Neural crest cell (in vitro differentiated cells): Measurements from ENCODE around the gene AGBL5. TPM values are rescaled to one million over a fixed set of nuclear protein-coding genes. Genes with fewer than 3 reads are reported as not detected.
"Not testable (repeated sequence)": the region's sequence is repeated elsewhere in the genome, so short reads cannot be mapped to it uniquely, and the experiment has no call there.

Experiments
- DNase-seq: peaks from one replicate; pipeline ENCODE4 v3.0.0; 2021; ENCODE audit warnings: low read depth, mixed read lengths, low spot score
- H3K27ac Mint-ChIP-seq: one replicate; pipeline ENCODE4 v1.8.0; 2021; ENCODE audit warnings: mild to moderate bottlenecking, mixed read lengths; ENCODE audit not compliant: unreplicated experiment
- H3K27me3 Mint-ChIP-seq: 2 replicates; pipeline ENCODE4 v1.8.0; 2021; ENCODE audit warnings: low read depth, mild to moderate bottlenecking, mixed read lengths
- H3K36me3 Mint-ChIP-seq: 2 replicates; pipeline ENCODE4 v1.8.0; 2021; ENCODE audit warnings: low read depth, mild to moderate bottlenecking, mixed read lengths
- H3K4me1 Mint-ChIP-seq: 2 replicates; pipeline ENCODE4 v1.8.0; 2021; ENCODE audit warnings: mixed read lengths
- H3K4me3 Mint-ChIP-seq: one replicate; pipeline ENCODE4 v1.8.0; 2021; ENCODE audit warnings: mild to moderate bottlenecking, mixed read lengths
- H3K9me3 Mint-ChIP-seq: 2 replicates; pipeline ENCODE4 v1.8.0; 2021; ENCODE audit warnings: mixed read lengths
- total RNA-seq: library from RNA; stranded (reverse); gene quantifications from 2 replicates; pipeline ENCODE4 v1.2.1, GENCODE V29; 2021
- TF ChIP-seq, protein P1 (sequence below): fragments of 200-600 bp; sonication (generic); conservative IDR thresholded peaks from 2 replicates; pipeline ENCODE4 v1.5.0; 2021; ENCODE audit warnings: antibody characterized with exemption, mild to moderate bottlenecking

The AGBL5 gene
- total RNA-seq, 1 donor from 2014 or later, result 67.2 TPM

DNA sequence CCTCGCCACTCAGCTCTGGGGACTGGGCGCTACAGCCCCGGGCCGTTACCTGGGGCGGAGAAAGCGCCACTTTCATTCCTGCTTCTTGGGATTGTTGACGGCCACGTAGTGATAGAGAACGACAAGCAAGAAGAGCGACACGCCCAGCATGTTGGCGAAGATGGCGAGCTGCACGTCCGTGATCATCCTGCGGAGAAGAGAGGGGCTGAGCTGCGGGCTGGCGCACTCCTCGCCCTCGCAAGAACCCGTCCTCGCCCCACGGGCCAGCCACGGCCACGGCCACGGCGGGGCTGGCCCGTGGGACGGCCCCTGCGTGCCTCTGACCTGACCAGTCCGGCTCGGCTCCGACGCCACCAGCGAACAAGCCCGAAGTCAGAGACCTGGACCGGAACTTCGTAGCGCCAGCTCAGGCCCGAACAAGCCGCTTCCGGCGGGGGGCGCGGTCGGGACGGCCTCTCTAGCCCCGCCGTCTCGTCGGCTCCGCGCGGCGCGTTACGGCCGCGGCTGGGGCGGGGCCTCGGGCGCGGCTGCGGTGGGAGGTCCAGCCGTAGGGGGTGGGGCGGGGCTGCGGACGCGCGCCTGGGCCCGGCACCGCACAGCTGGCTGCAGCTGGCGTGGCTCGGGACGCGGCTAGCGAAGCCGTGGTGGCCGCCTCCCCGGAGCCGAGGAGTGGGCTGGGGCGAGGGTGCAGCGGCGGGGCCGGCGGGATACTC lies 20.0 kb downstream of the AGBL5 start, which contains the start of gene OST4:
Gene OST4 (minus strand): TSS at position 378 of the 713 bp plus-strand sequence.
- H3K27ac Mint-ChIP-seq, result peak within 1 kb of the TSS; percentile 90
- no peaks in the 10 kb centered on the region for H3K27me3 Mint-ChIP-seq
- H3K9me3 Mint-ChIP-seq, result no peaks in the 10 kb centered on the region
- TF ChIP-seq, protein P1, sequence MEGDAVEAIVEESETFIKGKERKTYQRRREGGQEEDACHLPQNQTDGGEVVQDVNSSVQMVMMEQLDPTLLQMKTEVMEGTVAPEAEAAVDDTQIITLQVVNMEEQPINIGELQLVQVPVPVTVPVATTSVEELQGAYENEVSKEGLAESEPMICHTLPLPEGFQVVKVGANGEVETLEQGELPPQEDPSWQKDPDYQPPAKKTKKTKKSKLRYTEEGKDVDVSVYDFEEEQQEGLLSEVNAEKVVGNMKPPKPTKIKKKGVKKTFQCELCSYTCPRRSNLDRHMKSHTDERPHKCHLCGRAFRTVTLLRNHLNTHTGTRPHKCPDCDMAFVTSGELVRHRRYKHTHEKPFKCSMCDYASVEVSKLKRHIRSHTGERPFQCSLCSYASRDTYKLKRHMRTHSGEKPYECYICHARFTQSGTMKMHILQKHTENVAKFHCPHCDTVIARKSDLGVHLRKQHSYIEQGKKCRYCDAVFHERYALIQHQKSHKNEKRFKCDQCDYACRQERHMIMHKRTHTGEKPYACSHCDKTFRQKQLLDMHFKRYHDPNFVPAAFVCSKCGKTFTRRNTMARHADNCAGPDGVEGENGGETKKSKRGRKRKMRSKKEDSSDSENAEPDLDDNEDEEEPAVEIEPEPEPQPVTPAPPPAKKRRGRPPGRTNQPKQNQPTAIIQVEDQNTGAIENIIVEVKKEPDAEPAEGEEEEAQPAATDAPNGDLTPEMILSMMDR, result no peak
- no peaks in the 10 kb centered on the region for H3K36me3 Mint-ChIP-seq
- peaks cover 45% of the 10 kb centered on the region for H3K4me1 Mint-ChIP-seq
- peak within 1 kb of the TSS; percentile 97 for H3K4me3 Mint-ChIP-seq
- peak; percentile 84 for DNase-seq

DNA sequence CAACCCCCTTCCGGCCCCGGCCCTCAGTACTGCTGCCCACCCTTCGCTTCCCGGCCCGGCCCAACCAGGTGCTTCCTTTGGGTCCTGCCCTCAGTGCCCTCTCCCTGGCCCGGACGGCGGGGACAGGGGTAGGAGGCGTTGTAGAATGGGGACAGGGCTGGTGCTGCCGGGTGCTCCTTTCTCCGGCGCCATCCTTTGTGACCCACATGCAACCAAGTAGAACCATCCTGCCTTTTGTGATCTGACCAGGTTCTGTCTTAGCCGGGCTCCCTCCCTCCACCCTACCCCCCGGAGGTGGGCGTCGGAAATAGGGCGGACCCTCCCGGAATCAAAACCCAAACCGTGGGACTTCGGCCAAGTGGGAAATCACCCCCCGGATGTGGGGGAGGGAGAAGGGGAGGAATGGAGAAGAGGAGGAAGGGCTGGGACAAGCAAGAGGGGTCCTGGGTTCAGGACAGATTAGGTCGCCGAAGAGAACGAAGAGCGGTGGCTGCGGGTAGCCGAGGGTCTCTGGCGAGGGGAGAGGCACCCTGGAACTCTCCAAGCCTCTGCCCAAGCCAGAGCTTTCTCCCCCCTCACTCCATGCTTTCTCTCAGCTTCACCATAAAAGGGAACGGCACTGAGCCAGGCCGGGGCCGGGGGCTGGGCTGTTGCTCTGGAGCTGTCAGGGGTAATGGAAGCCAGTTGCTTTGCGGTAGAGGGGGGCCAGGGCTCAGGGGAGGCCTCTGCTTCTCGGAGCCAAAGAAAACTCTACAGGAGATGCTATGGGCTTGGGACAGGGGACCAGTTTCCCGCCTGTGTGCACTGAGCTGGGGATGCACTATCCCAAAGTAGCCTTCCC lies 20.7 kb downstream of the AGBL5 start:
- Mint-ChIP-seq H3K4me1 (peaks cover 51% of the 10 kb centered on the region), H3K27ac (peak overlapping the region; percentile 73), H3K27me3 (no peaks in the 10 kb centered on the region), H3K36me3 (no peaks in the 10 kb centered on the region), H3K4me3 (peak overlapping the region; percentile 91), H3K9me3 (no peaks in the 10 kb centered on the region)
- no peak for DNase-seq
- TF ChIP-seq, protein P1, result no peak

DNA sequence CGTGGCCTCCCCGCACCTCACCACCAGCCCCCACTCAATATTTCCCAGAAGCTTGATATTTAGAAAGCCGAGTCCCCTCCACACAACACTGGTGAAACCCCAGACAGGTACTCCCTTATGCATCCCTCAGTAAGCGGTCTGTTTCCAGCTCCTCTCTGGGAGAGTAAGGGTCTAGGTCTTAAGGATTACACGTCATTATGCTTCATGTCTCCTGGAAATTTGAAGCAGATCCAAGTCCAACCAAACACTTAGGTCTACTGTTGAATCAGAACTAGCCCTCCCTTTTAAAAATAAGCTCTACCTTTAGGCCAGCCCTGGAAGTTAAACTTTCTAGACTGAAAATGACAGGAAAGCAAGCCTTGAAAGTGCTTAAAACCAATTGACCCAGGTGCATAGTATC lies 21.5 kb downstream of the AGBL5 start:
- peak overlapping the region; percentile 91 for H3K4me3 Mint-ChIP-seq
- no peaks in the 10 kb centered on the region for H3K27me3 Mint-ChIP-seq
- H3K4me1 Mint-ChIP-seq, result peaks cover 57% of the 10 kb centered on the region
- H3K9me3 Mint-ChIP-seq, result no peaks in the 10 kb centered on the region
- H3K27ac Mint-ChIP-seq, result peak overlapping the region; percentile 73
- H3K36me3 Mint-ChIP-seq, result no peaks in the 10 kb centered on the region
- TF ChIP-seq, protein P1, result no peak
- DNase-seq, result no peak

DNA sequence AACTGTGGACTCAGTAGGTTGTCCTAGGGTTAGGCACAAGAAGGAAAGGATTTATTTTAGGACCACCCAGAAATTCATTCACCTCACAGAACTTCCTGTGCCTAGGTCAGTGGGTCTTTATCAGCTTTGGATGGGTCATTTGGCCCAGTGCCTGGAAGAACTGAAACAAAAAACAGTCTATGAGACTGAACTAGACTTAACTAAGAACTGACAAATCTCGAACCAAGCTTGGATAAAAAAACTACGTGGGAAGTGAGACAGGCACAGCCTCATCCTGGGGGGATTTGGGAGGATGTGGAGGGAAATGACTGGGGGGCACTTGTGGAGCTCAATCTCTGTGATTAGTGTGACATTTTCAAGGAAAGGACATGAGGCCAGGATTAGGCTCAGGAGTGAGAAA lies 22.3 kb downstream of the AGBL5 start:
- TF ChIP-seq, protein P1, result no peak
- no peaks in the 10 kb centered on the region for H3K9me3 Mint-ChIP-seq
- H3K4me3 Mint-ChIP-seq, result peak overlapping the region; percentile 32
- no peak overlapping the region for H3K27ac Mint-ChIP-seq
- H3K36me3 Mint-ChIP-seq, result no peaks in the 10 kb centered on the region
- no peaks in the 10 kb centered on the region for H3K27me3 Mint-ChIP-seq
- H3K4me1 Mint-ChIP-seq, result peaks cover 66% of the 10 kb centered on the region
- no peak for DNase-seq

DNA sequence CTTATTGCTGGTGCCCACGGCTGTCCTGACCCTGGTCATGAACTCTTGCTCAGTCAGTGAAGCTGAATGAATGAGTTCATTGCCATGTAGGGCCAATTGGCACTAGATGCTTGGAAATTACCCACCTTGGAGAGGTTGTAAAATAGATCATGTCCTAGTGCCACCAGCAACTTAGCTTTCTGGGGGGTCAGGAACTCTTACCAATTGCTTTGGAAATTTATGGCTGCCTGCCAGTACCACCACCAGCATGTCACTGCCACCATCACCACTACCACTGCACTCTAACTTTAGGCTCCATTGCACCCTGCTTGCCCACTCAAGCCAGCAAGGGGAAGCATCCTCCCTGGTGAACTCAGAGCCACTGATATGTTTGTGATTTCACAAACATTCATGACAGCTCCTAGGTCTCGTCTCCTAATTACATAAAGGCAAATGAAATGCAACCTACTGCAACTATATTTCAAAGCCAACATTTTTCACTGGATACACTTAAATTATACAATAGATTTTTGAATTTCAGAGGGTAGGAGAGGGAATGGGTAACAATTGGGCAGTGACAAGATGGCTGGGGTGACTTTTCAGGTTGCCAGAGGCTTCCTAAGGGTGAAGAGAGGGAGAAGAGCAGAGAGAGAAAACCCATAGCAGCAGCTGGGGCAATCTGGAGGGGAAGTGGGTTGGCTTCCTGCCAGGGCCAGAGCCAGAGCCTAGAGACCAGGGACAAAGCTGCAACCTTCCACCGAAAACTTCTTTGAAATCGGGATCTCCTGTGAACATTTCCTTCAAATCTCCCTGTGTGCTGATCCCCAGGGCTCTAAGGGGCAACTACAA lies 23.5 kb downstream of the AGBL5 start:
- Mint-ChIP-seq H3K36me3 (no peaks in the 10 kb centered on the region), H3K27ac (peak overlapping the region; percentile 45), H3K4me1 (peaks cover 67% of the 10 kb centered on the region), H3K27me3 (no peaks in the 10 kb centered on the region), H3K9me3 (no peaks in the 10 kb centered on the region), H3K4me3 (peak overlapping the region; percentile 70)
- DNase-seq, result no peak
- TF ChIP-seq, protein P1, result no peak

DNA sequence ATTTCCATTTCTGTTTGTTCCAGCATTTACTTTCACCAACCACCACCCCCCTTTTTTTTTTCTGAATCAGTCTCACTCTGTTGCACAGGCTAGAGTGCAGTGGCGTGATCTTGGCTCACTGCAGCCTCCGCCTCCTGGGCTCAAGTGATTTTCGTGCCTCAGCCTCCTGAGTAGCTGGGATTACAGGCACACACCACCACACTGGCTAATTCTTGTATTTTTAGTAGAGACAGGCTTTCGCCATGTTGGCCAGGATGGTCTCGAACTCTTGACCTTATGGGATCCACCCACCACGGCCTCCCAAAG lies 24.1 kb downstream of the AGBL5 start:
- H3K4me3 Mint-ChIP-seq, result peak overlapping the region; percentile 70
- not testable (repeated sequence) for DNase-seq, H3K36me3 Mint-ChIP-seq, H3K27me3 Mint-ChIP-seq, H3K9me3 Mint-ChIP-seq
- H3K27ac Mint-ChIP-seq, result peak overlapping the region; percentile 43
- H3K4me1 Mint-ChIP-seq, result peaks cover 66% of the 10 kb centered on the region
